GM18519 (cell line): ENCODE results near the gene WDR62.

Source experiments
- ATAC-seq: cut with Tn5 transposase; IDR thresholded peaks from one replicate; pipeline ENCODE4 v1.9.1; 2021; ENCODE audit warnings: mild to moderate bottlenecking, moderate library complexity; ENCODE audit not compliant: unreplicated experiment, low FRiP score

The WDR62 gene

DNA sequence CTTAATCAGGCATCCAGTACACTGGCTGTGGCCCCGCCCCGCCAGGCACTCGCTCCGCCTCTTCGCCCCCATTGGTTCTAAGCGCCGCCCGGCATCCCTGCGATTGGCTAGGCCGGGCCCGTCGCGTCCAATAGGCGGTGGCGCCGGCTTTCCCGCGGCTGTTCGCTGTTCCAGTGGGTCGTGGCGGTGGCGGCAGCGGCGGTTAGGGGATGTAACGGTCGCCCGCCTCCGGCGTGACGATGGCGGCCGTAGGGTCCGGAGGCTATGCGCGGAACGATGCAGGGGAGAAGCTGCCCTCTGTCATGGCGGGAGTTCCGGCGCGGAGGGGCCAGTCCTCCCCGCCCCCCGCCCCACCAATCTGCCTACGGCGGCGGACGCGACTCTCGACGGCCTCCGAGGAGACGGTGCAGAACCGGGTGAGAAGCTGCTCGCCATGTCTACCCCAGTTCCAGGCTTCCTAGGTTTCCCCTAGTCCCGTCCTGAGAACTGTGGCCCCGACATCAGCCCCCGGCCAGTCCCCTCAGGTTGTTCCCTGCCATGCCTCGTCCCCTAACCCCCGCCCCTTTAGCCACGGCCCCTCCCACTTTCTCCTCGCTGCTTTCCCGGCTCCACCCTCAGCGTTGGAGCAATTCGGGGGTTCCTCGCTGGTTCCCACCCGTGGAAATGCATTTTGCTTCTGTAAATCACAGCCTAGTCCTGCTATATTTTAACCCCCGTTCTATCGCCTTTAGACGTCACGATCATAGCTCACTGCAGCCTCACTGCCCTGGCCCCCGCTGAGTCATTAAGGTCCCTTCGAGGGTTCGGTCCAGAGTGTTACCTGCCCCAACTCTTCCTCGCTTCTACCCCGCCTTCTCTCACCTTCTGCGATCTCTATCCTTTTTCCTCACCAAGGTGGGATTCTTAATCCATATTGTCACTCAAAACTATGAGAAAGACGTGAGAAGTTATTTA, at the start of gene WDR62:
WDR62 (plus strand) TSS at position 165 of the 954 bp plus-strand sequence; CDS start at position 240, 75 bp downstream.
- ATAC-seq, result peak; percentile 57

DNA sequence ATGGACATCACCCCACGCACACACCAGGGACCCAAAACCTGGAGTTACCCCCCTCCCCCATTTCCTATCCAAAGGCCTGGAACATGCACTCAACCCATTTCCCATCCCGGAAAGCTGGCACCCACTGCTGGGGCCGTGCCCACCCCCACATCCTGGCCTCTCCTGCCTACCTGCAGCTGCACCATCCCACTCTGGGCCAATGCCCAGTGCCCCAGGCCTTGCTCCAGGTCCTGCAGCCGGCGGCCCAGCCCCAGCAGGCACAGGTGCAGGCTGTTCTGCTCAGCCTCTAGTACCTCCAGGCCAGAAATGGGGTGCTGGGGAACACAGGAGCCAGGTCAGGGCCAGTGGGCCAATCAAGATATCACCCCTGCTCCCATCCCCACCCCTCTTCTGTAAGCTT, 47.7 kb upstream of the WDR62 start:
- no peak for ATAC-seq

DNA sequence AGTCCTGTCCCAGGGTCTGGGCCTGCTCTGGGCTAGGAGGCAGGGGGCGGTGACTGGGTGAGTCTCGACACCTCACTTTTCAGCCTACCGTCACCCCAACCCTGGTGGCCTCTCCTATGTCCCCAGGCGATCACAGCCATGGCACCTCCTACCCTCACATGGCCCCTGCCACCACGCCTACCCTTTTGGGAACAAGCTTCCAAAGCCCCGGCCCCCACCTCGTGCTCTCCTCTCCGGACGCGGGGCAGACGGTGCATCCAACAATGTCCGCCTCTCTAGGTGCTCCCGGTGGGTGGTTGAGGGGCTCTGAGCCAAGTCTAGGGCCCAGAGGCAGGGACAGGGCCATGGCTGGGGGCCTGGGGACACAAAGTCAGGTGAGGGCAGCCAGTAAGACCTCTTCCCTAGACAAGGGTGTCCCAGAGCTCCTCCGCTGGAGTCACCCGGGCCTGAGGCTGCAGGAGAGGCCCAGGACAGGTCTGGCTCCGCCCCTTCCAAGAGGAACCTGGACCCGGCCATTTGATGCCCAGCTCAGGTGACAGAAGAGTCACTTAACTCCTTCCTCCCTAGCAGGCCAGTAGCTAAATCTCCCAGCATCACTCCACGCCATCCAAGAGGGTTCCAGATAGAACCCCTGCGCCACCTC, 46.2 kb upstream of the WDR62 start, which contains the start of gene SYNE4:
SYNE4 (minus strand) TSS at position 478 of the 643 bp plus-strand sequence; CDS start at position 346, 132 bp downstream.
- no peak for ATAC-seq

DNA sequence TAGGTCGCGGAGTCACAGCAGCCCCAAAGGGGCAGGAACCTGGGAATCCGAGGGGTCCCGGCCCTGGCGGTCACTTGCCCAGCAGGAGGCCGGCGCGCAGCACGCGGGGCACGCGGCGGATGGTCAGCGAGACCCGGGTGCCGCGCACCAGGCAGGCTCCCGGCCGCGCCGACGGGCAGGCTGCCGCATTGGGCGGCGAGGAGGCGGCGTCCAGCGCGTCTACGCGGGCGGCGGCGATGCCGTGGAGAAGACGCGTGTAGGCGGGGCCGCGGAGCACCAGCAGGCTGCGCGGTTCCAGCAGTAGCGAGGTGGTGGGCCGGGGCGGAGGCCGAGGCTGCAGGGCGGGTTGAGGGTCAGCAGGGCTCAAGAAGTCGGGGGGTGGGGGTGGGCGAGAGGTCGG, 45.5 kb upstream of the WDR62 start:
- ATAC-seq, result no peak

DNA sequence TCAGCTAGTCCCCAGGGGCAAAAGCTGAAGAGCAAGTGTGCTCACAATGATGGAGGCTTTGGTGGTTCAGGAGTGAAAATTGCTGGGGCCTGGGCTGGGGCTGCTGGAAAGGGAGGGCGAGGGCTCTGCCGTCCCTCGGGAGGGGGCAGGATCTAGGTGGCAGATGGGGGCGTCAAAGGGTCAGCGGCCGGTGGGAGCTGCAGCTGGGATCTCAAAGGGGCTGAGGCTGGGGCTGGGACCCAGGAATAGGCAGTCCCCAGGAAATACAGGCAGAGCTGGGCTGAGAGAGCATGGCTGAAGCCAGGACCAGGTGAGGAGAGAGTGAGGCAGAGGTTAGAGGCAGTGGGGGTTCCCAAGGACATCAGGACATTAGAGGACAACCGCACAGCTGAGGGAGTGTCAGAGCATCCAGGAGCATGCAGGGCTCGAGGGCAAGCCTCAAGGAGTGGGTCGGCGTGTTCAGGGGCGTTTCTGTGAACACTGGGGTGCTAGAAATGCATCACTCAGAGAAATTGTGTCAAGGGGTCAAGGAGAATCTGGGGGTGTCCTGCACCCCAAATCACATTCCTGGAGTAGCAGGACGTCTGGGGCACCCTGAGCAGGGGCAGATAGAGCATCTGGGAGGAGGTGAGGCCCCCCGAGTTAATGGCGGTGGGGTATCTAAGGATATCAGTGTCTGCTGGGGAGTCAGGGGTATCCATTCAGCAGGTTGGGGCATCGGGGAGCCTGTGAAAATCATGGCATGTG, 44.9 kb upstream of the WDR62 start:
- no peak for ATAC-seq

- ATAC-seq, result no peak
Observed at GRCh38 chr19:36010402-36010801, 44.3 kb upstream of the WDR62 start.

GRCh38 chr19:36013280-36014011, 41.3 kb upstream of the WDR62 start:
- ATAC-seq, result no peak

DNA sequence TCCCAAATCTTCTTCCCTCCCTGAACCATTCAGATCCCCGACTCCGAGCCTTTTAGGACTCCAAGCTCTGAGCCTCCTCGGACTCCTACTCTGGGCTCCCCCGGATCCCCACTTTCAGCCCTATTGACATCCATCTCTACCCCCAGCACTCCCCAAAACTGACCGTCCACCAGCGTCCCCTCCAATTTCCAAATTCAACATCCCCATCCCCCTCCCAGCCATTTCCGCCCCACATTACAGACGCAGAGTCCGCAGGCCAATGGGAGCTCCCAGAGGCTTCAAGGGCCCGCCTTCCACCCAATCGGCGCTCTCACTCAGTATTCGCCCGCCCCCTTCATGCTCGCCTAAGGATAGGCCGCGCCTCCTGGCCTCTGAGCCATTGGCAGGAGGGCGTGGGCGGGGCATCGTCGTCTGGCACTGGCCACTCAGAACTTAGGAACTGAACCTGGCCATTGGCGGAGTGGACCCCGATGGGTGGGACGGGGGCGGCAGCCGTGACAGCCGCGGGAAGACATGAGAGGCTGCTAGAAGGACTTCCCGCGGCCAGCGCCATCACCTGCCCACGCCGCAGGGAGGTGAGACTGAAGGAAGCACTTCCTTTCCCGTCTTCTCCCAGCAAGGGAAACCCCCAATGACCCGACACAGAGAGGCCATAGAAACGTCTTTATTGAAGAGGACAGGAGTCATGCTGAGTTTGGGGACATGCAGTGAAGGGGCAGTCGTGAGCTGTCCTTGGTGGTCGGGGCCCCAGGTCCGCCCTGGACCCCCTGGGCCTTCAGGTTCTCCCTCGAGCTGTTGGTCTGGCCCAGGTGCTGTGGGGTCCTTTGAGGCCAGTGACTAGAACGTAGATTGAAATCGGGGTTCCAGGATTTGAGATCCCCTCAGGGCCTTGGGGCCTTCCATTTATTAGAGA, 40.4 kb upstream of the WDR62 start, which contains the start of gene ALKBH6:
ALKBH6 (minus strand) TSS at position 202 of the 913 bp plus-strand sequence. CDS start 816 bp downstream, outside the sequence.
- ATAC-seq, result peak; percentile 81

- no peak for ATAC-seq
Observed at GRCh38 chr19:36019061-36019670, 35.5 kb upstream of the WDR62 start.

DNA sequence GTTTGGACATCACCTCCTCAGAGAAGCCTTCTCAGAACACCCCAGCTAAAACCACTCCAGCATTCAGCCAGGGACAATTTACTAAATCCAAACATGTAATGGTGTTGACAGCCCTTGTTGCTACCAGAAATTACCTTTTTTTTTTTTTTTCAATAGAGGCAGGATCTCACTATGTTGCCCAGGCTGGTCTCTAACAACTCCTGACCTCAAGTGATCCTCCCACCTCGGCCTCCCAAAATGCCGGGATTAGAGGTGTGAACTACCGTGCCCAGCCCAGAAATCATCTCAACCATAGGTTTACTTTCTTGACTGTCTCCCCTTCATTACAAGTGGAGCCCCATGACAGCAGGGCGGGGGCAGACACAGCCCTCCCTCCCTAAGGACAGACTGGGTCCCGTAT, 31.3 kb upstream of the WDR62 start:
- no peak for ATAC-seq

- no peak for ATAC-seq
Observed at GRCh38 chr19:36025541-36025940, 29.2 kb upstream of the WDR62 start.

GRCh38 chr19:36026091-36026876, 28.4 kb upstream of the WDR62 start:
- no peak for ATAC-seq

GRCh38 chr19:36027696-36028095, 27.0 kb upstream of the WDR62 start:
- no peak for ATAC-seq

GRCh38 chr19:36028313-36029041, 26.2 kb upstream of the WDR62 start:
- no peak for ATAC-seq

- no peak for ATAC-seq
Observed at GRCh38 chr19:36030264-36031148, 24.2 kb upstream of the WDR62 start.

- no peak for ATAC-seq
Observed at GRCh38 chr19:36031308-36031707, 23.4 kb upstream of the WDR62 start.
